Measurements from ENCODE around the gene AKAP8.
A peak's percentile ranks its signal among the peaks of the same experiment; 100 is the strongest.

Gene AKAP8

DNA sequence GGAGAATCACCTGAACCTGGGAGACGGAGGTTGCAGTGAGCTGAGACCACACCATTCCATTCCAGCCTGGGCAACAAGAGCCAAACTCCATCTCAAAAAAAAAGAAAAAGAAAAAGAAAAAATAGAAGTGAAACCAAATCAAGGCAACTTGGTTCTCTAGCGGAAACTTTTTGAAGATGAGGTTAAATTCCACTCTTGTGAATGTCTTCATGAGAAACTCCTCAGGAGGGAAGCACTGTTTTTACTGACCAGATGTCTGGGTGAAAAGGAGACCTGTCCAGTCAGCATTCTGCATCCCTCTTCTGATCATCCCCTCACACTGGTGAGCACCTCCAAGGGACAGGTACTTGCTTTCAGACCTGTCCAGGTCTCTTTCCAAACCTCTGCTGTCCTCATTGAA, 63.1 kb downstream of the AKAP8 start:
- TF ChIP-seq, protein P1, sequence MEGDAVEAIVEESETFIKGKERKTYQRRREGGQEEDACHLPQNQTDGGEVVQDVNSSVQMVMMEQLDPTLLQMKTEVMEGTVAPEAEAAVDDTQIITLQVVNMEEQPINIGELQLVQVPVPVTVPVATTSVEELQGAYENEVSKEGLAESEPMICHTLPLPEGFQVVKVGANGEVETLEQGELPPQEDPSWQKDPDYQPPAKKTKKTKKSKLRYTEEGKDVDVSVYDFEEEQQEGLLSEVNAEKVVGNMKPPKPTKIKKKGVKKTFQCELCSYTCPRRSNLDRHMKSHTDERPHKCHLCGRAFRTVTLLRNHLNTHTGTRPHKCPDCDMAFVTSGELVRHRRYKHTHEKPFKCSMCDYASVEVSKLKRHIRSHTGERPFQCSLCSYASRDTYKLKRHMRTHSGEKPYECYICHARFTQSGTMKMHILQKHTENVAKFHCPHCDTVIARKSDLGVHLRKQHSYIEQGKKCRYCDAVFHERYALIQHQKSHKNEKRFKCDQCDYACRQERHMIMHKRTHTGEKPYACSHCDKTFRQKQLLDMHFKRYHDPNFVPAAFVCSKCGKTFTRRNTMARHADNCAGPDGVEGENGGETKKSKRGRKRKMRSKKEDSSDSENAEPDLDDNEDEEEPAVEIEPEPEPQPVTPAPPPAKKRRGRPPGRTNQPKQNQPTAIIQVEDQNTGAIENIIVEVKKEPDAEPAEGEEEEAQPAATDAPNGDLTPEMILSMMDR (IDR thresholded peaks at IDR 0.05; ENCODE audit: insufficient read depth, low read length, poor library complexity, severe bottlenecking), result no peak
- Histone ChIP-seq H3K27me3 (replicated peaks; ENCODE audit: control insufficient read depth, insufficient read depth, low read length) (no peaks in the 10 kb centered on the region), H3K36me3 (ENCODE audit: control insufficient read depth, insufficient read depth, low read length) (no peaks in the 10 kb centered on the region; the same call in 1 of the 2 replicates), H3K4me3 (replicated peaks; ENCODE audit: low read depth, low read length) (peak overlapping the region; percentile 38; the same call in 1 of the 2 replicates)
- no peak for DNase-seq (ENCODE audit: extremely low read depth, insufficient read length)

DNA sequence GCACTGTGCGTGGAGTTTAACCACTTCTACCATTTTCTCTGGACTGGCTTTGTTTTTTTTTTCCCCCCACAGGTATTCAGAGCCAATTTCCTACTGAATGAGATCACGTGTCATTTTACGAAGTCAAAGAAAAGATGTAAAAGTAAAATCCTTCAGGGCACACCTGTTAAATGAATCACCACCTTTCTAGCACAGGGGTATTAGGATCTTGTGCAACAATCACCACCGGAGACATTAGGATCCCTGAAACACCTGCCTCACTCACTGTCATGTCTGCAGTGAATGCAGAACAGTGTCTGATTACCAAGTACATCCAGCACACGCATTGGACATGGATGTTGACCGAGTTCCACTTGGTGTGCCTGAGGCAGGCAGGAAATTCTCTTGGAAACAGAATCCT, 64.5 kb downstream of the AKAP8 start:
- H3K36me3 ChIP-seq (ENCODE audit: control insufficient read depth, insufficient read depth, low read length), result no peaks in the 10 kb centered on the region; the same call in 1 of the 2 replicates
- TF ChIP-seq, protein P1 (IDR thresholded peaks at IDR 0.05; ENCODE audit: insufficient read depth, low read length, poor library complexity, severe bottlenecking), result no peak
- no peak overlapping the region for H3K4me3 ChIP-seq (replicated peaks; ENCODE audit: low read depth, low read length)
- no peaks in the 10 kb centered on the region for H3K27me3 ChIP-seq (replicated peaks; ENCODE audit: control insufficient read depth, insufficient read depth, low read length)
- no peak for DNase-seq (ENCODE audit: extremely low read depth, insufficient read length)

DNA sequence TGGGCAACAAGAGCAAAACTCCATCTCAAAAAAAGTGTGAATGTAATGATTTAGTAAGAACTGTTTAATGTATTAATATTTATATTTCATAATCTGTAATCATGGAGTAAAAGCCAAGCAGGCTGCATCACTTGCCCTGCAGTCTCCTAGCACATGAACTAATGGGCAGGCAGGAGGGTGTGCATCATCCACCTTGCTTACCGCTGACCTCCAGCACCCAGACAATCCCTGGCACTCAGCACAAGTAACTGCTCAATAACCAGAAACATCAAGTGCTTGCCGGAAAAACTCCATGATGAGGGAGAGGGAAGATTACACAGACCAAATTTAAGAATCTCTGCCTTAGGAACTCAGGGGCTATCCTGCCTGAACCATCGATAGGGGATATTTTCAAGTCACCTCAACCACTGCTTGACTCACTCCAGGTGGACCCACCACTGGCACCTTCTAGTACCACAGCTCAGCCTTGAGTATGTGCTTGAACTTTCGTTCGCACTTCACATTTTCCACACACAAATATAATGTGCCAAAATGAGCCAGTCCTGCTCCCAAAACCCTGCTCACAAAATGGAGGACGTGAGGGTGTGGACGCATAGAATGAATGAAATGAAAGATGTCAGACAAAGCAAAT, 65.8 kb downstream of the AKAP8 start:
- no peaks in the 10 kb centered on the region; the same call in 1 of the 2 replicates for H3K36me3 ChIP-seq (ENCODE audit: control insufficient read depth, insufficient read depth, low read length)
- TF ChIP-seq, protein P1 (IDR thresholded peaks at IDR 0.05; ENCODE audit: insufficient read depth, low read length, poor library complexity, severe bottlenecking), result no peak
- no peak for DNase-seq (ENCODE audit: extremely low read depth, insufficient read length)
- no peaks in the 10 kb centered on the region for H3K27me3 ChIP-seq (replicated peaks; ENCODE audit: control insufficient read depth, insufficient read depth, low read length)
- H3K4me3 ChIP-seq (replicated peaks; ENCODE audit: low read depth, low read length), result no peak overlapping the region

DNA sequence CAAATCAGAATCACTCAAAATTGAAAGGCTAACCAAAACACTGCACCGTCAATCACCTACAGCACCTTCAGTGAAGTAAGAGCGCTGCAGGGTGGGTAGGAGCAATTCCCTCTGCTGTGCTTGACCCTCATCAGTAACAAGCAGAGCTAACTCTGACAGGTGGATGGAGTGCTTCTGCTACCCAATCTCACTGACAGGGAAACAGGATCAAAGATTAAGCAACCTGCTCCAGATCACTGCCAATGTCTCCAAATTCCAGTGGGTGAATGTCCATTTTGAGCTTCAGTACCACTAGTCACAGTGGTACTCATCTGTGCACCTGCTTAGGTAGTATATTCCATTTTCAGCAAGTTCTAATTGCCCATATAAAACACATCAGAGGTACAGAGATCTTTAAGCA, 72.4 kb downstream of the AKAP8 start:
- H3K36me3 ChIP-seq (ENCODE audit: control insufficient read depth, insufficient read depth, low read length), result peaks cover 2% of the 10 kb centered on the region; the same call in 1 of the 2 replicates
- TF ChIP-seq, protein P1 (IDR thresholded peaks at IDR 0.05; ENCODE audit: insufficient read depth, low read length, poor library complexity, severe bottlenecking), result no peak
- H3K4me3 ChIP-seq (replicated peaks; ENCODE audit: low read depth, low read length), result no peak overlapping the region
- no peak for DNase-seq (ENCODE audit: extremely low read depth, insufficient read length)
- no peaks in the 10 kb centered on the region for H3K27me3 ChIP-seq (replicated peaks; ENCODE audit: control insufficient read depth, insufficient read depth, low read length)

DNA sequence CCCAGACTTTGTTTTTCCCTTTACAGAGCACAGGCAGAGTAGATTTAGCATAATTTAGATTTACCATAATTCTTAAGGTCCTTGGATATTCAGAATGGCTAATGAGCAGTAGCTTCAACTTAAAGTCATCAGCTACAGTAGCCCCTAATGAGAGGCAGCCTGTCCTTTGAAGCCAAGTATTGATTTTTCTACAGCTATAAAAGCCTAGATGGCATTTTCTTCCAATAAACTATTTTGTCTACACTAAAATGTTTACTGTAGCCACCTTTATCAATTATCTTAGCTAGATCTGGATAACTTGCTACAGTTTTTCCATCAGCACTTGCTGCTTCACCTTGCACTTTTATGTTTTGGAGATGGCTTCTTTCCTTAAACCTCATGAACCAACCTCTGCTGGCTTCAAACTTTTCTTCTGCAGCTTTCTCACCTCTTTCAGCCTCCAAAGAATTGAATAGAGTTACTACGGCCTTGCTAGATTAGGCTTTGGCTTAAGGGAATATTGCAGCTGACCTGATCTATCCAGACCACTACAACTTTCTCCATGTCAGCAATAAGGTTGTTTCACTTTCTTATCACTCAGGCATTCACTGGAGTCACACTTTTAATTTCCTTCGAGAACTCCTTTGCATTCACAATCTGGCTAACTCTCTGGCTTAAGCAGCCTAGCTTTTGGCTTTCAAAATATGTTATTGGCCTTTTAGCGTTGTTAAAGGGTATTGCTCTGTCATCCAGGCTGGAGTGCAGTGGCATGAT, 73.8 kb downstream of the AKAP8 start:
- H3K36me3 ChIP-seq (ENCODE audit: control insufficient read depth, insufficient read depth, low read length), result peaks cover 2% of the 10 kb centered on the region; the same call in 1 of the 2 replicates
- DNase-seq (ENCODE audit: extremely low read depth, insufficient read length), result no peak
- H3K27me3 ChIP-seq (replicated peaks; ENCODE audit: control insufficient read depth, insufficient read depth, low read length), result no peaks in the 10 kb centered on the region
- TF ChIP-seq, protein P1 (IDR thresholded peaks at IDR 0.05; ENCODE audit: insufficient read depth, low read length, poor library complexity, severe bottlenecking), result no peak
- no peak overlapping the region for H3K4me3 ChIP-seq (replicated peaks; ENCODE audit: low read depth, low read length)
